K562 (cell line): ENCODE data around the gene RNPEP. TPM values are rescaled to one million over a fixed set of nuclear protein-coding genes. Genes with fewer than 3 reads are reported as not detected.

Experiments used
- ARID2 ChIP-seq: fragments of 450-650 bp; IDR thresholded peaks from 2 replicates; pipeline ENCODE4 v1.6.1; 2017; ENCODE audit warnings: antibody characterized with exemption, mild to moderate bottlenecking
- BACH1 ChIP-seq: fragments of 200-800 bp; sonication (Bioruptor generic); IDR thresholded peaks from 2 replicates; pipeline ENCODE4 v1.6.1; 2016; ENCODE audit warnings: missing genetic modification characterization, missing compliant biosample characterization
- CAMTA2 ChIP-seq: fragments of 250-450 bp; sonication (Bioruptor Pico); conservative IDR thresholded peaks from 2 replicates; pipeline ENCODE4 v1.5.1; 2022
- CCAR2 ChIP-seq: fragments of 200-400 bp; formaldehyde crosslinking; IDR thresholded peaks from 2 replicates; pipeline ENCODE4 v1.6.1; 2017; ENCODE audit warnings: mild to moderate bottlenecking, low read depth, low read length
- CREB3L1 ChIP-seq: fragments of 450-650 bp; IDR thresholded peaks from 2 replicates; pipeline ENCODE4 v1.6.1; 2014; ENCODE audit warnings: low read depth, mild to moderate bottlenecking, moderate library complexity, borderline replicate concordance
- ELK3 ChIP-seq: fragments of 450-650 bp; formaldehyde crosslinking; IDR thresholded peaks from 2 replicates; pipeline ENCODE4 v1.4.0; 2020; ENCODE audit warnings: mild to moderate bottlenecking
- HDAC6 ChIP-seq: IDR thresholded peaks from 2 replicates; pipeline ENCODE4 v1.6.1; 2012; ENCODE audit warnings: low read depth, mild to moderate bottlenecking, control low read depth, inconsistent platforms, low read length, moderate library complexity
- HSF4 ChIP-seq: fragments of 250-450 bp; sonication (Bioruptor Pico); IDR thresholded peaks from 2 replicates; pipeline ENCODE4 v2.1.2; 2022; ENCODE audit warnings: mild to moderate bottlenecking, moderate library complexity, borderline replicate concordance
- LEF1 ChIP-seq: fragments of 450-650 bp; IDR thresholded peaks from 2 replicates; pipeline ENCODE4 v1.6.1; 2016; ENCODE audit warnings: mild to moderate bottlenecking
- NCOA1 ChIP-seq: fragments of 450-650 bp; IDR thresholded peaks from 2 replicates; pipeline ENCODE4 v1.6.1; 2016; ENCODE audit warnings: low read depth
- PHB2 ChIP-seq: fragments of 450-650 bp; IDR thresholded peaks from 2 replicates; pipeline ENCODE4 v1.6.1; 2017; ENCODE audit warnings: low read depth
- POLR2H ChIP-seq: IDR thresholded peaks from 2 replicates; pipeline ENCODE4 v1.6.1; 2016; ENCODE audit warnings: missing genetic modification characterization, low read depth, mild to moderate bottlenecking, control low read depth, missing compliant biosample characterization, moderate library complexity
- RB1 ChIP-seq: fragments of 450-650 bp; IDR thresholded peaks from 2 replicates; pipeline ENCODE4 v1.6.1; 2017; ENCODE audit warnings: low read depth, mild to moderate bottlenecking
- RBM39 ChIP-seq: fragments of 200-400 bp; formaldehyde crosslinking; optimal IDR thresholded peaks from 2 replicates; pipeline ENCODE3; 2018; ENCODE audit warnings: low read depth, low read length
- SAP30 ChIP-seq: fragments of 200-600 bp; sonication (generic); IDR thresholded peaks from 2 replicates; pipeline ENCODE4 v1.6.1; 2012; ENCODE audit warnings: borderline replicate concordance, low read depth, mild to moderate bottlenecking, moderate library complexity, low read length, control low read depth, inconsistent platforms; ENCODE audit not compliant: insufficient read depth, poor library complexity, severe bottlenecking
- SP1 ChIP-seq: sonication (generic); formaldehyde crosslinking; IDR thresholded peaks from 2 replicates; pipeline ENCODE4 v1.8.1; 2022; ENCODE audit warnings: mild to moderate bottlenecking, missing genetic modification reagents
- ZFX ChIP-seq: sonication (generic); formaldehyde crosslinking; IDR thresholded peaks from 2 replicates; pipeline ENCODE4 v1.8.0; 2022; ENCODE audit warnings: mild to moderate bottlenecking, missing genetic modification reagents, moderate library complexity
- polyA plus RNA-seq, 8 experiments: library from polyadenylated mRNA; depleted of rRNA in 4 of 8; stranded (reverse) in 5 of 8; unstranded in 3 of 8; fragments of >200 nt; fragmentation: Nextera tagmentation in 2 of 8; fragmentation: Illumina TruSeq in 1 of 8; extraction: Ambion mirVana in 2 of 8; extraction: Trizol in 1 of 8; gene quantifications; 2 replicates each; pipeline versions ENCODE4 v1.2.1 to v1.2.3, GENCODE V29; 2011 to 2014; ENCODE audit warnings: inconsistent platforms in 1 of 8, missing spikeins in 1 of 8
- total RNA-seq, 7 experiments: library from RNA; depleted of rRNA in 6 of 7; stranded (reverse); fragments of >200 nt in 6 of 7; fragmentation: Illumina TruSeq in 2 of 7; extraction: Trizol in 2 of 7; gene quantifications; 2 replicates each; pipeline versions ENCODE4 v1.2.1 to v1.2.3, GENCODE V29; 2011 to 2021; ENCODE audit warnings: low replicate concordance in 1 of 7
- TF ChIP-seq, protein P1 (sequence below): fragments of 250-450 bp; sonication (Bioruptor Pico); IDR thresholded peaks from 2 replicates; pipeline ENCODE4 v1.4.0; 2020; ENCODE audit warnings: mild to moderate bottlenecking, moderate library complexity, borderline replicate concordance

The RNPEP gene
- total and polyA plus RNA-seq, 9 of the 15 experiments (the other 6 are each of a cell fraction or from before 2014, with no cell fraction given): 27.5 to 131 (median 63.4) TPM

- TF ChIP-seq CCAR2 (no peak), HDAC6 (no peak), BACH1 (no peak), HSF4 (no peak), ZFX (peak; percentile 39; the same call in 1 of the 2 replicates), LEF1 (no peak), POLR2H (no peak), NCOA1 (no peak), ARID2 (no peak), RB1 (no peak), ELK3 (CRISPR knock-in tag) (no peak), PHB2 (no peak), RBM39 (no peak), SP1 (CRISPR knock-in tag) (no peak), CREB3L1 (no peak), CAMTA2 (no peak), SAP30 (no peak)
- TF ChIP-seq, protein P1, sequence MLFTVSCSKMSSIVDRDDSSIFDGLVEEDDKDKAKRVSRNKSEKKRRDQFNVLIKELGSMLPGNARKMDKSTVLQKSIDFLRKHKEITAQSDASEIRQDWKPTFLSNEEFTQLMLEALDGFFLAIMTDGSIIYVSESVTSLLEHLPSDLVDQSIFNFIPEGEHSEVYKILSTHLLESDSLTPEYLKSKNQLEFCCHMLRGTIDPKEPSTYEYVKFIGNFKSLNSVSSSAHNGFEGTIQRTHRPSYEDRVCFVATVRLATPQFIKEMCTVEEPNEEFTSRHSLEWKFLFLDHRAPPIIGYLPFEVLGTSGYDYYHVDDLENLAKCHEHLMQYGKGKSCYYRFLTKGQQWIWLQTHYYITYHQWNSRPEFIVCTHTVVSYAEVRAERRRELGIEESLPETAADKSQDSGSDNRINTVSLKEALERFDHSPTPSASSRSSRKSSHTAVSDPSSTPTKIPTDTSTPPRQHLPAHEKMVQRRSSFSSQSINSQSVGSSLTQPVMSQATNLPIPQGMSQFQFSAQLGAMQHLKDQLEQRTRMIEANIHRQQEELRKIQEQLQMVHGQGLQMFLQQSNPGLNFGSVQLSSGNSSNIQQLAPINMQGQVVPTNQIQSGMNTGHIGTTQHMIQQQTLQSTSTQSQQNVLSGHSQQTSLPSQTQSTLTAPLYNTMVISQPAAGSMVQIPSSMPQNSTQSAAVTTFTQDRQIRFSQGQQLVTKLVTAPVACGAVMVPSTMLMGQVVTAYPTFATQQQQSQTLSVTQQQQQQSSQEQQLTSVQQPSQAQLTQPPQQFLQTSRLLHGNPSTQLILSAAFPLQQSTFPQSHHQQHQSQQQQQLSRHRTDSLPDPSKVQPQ (CRISPR knock-in tag): no peak
Observed at GRCh38 chr1:202034683-202035462, 52.4 kb downstream of the RNPEP start (continued).
